Gastrocnemius medialis (tissue), 4 donors: ENCODE results near the gene OBI1.

ENCODE experiments used
- CTCF ChIP-seq, 5 experiments: fragments of 450-650 bp in 3 of 5; fragments of 200-600 bp in 2 of 5; sonication (generic) in 2 of 5; IDR thresholded peaks in 4 of 5; conservative IDR thresholded peaks in 1 of 5; 1 replicate in 4 of 5; 2 replicates in 1 of 5; pipeline ENCODE4 v1.5.1; 2016 to 2019; ENCODE audit warnings: antibody characterized with exemption in 5 of 5, mild to moderate bottlenecking in 3 of 5, moderate library complexity in 3 of 5
- POLR2A ChIP-seq, 2 donors: fragments of 450-650 bp; IDR thresholded peaks; one replicate each; pipeline ENCODE4 v1.6.1; 2017; ENCODE audit warnings: antibody characterized with exemption in 2 of 2, mild to moderate bottlenecking in 2 of 2, moderate library complexity in 2 of 2

- TF ChIP-seq CTCF (IDR thresholded peaks at IDR 0.05 in 4 of 5, conservative IDR thresholded peaks at IDR 0.05 in 1 of 5), result no peak
- no peak for TF ChIP-seq POLR2A (IDR thresholded peaks at IDR 0.05)
Measured at GRCh38 chr13:78569029-78569428, 89.9 kb downstream of the OBI1 start.
